Adrenal gland (tissue), 12 donors: Measurements from ENCODE around the gene SUOX. TPM values are rescaled to one million over a fixed set of nuclear protein-coding genes. Genes with fewer than 3 reads are reported as not detected.
A peak's percentile ranks its signal among the peaks of the same experiment; 100 is the strongest.
"Not testable (repeated sequence)": the region's sequence is repeated elsewhere in the genome, so short reads cannot be mapped to it uniquely, and the experiment has no call there.

Source experiments
- DNase-seq, 7 donors: peaks; one replicate each; pipeline ENCODE4 v3.0.0-alpha.2; 2019 to 2020
- H3K27ac ChIP-seq, 5 donors: fragments of 200-600 bp; sonication (generic) in 4 of 5; 1 replicate in 3 of 5; 2 replicates in 2 of 5; pipeline versions ENCODE4 v1.5.1 to v1.8.0; 2016 to 2020; ENCODE audit warnings: mild to moderate bottlenecking in 1 of 5
- H3K27me3 ChIP-seq: fragments of 200-600 bp; 2 replicates; pipeline ENCODE4 v1.8.0; 2021
- H3K36me3 ChIP-seq, 2 donors: fragments of 200-600 bp; replicated peaks in 1 of 2; 1 replicate in 1 of 2; 2 replicates in 1 of 2; pipeline versions ENCODE4 v1.5.1 to v1.8.0; 2018 to 2022
- H3K4me1 ChIP-seq, 2 donors: fragments of 200-600 bp; replicated peaks in 1 of 2; 1 replicate in 1 of 2; 2 replicates in 1 of 2; pipeline versions ENCODE4 v1.5.1 to v1.8.0; 2018 to 2021
- H3K4me3 ChIP-seq, 4 donors: fragments of 200-600 bp; sonication (generic) in 3 of 4; one replicate each; pipeline ENCODE4 v1.5.1; 2016 to 2018
- H3K9me3 ChIP-seq, 3 donors: fragments of 200-600 bp; sonication (generic) in 1 of 3; replicated peaks in 1 of 3; 1 replicate in 2 of 3; 2 replicates in 1 of 3; pipeline versions ENCODE4 v1.5.1 to v1.8.0; 2016 to 2021
- POLR2A ChIP-seq, 2 donors: fragments of 450-650 bp; IDR thresholded peaks; one replicate each; pipeline ENCODE4 v1.6.1; 2017; ENCODE audit warnings: antibody characterized with exemption in 2 of 2, mild to moderate bottlenecking in 2 of 2, moderate library complexity in 1 of 2
- WGBS, 4 donors: extraction: QIAGEN DNeasy Blood & Tissue Kit in 2 of 4; methylation state at CpG; one replicate each; pipeline versions ENCODE4 v1.1.5 to v1.1.7; 2013 to 2017; 5-methylcytosine and 5-hydroxymethylcytosine counted together
- intact Hi-C, 2 donors: fragments of 100-400 bp; cut with DNase I; formaldehyde crosslinking; loops; one replicate each; pipeline versions ENCODE4 v1.14.1 to v1.15.0; 2022 to 2023
- polyA plus RNA-seq, 3 donors: library from polyadenylated mRNA; stranded (reverse); fragments of 200-250 nt in 2 of 3; fragments of 350-450 nt in 1 of 3; fragmentation: Illumina TruSeq in 1 of 3; extraction: RNeasy Lipid Tissue Mini Kit (QIAGEN cat#74804) in 1 of 3; gene quantifications; one replicate each; pipeline ENCODE4 v1.2.3, GENCODE V29; 2013 to 2014
- total RNA-seq, 9 donors: library from RNA; depleted of rRNA in 4 of 9; stranded (reverse); fragments of >200 nt in 4 of 9; fragments of 120-200 nt in 1 of 9; fragmentation: NEBNext Ultra II Directional in 1 of 9; extraction: Animal tissue kit (Norgen Biotek cat#: 25700) in 1 of 9; gene quantifications; one replicate each; pipeline versions ENCODE4 v1.1.0 to v1.2.4, GENCODE V29; 2013 to 2023
- TF ChIP-seq, protein P1 (sequence below), 6 experiments: fragments of 450-650 bp in 4 of 6; fragments of 200-600 bp in 2 of 6; sonication (generic) in 1 of 6; IDR thresholded peaks; 1 replicate in 5 of 6; 2 replicates in 1 of 6; pipeline versions ENCODE4 v1.5.1 to v1.8.0; 2016 to 2021; ENCODE audit warnings: antibody characterized with exemption in 6 of 6, mild to moderate bottlenecking in 2 of 6, moderate library complexity in 1 of 6
- donor health status: healthy with polysubstance abuse.
- donor health status: Bipolar disorder and iron deficiency.
- donor health status: DM: yes; HTN: yes; CAD: no.
- donor health status: DM: no; HTN: no; CAD: no.
- donor health status: DM: no; HTN: no; CAD: no.
- donor health status: DM: yes; HTN: yes; CAD: no.

Gene SUOX
- total and polyA plus RNA-seq, 12 donors = 27.7 to 72.6 (median 55.5) TPM

DNA sequence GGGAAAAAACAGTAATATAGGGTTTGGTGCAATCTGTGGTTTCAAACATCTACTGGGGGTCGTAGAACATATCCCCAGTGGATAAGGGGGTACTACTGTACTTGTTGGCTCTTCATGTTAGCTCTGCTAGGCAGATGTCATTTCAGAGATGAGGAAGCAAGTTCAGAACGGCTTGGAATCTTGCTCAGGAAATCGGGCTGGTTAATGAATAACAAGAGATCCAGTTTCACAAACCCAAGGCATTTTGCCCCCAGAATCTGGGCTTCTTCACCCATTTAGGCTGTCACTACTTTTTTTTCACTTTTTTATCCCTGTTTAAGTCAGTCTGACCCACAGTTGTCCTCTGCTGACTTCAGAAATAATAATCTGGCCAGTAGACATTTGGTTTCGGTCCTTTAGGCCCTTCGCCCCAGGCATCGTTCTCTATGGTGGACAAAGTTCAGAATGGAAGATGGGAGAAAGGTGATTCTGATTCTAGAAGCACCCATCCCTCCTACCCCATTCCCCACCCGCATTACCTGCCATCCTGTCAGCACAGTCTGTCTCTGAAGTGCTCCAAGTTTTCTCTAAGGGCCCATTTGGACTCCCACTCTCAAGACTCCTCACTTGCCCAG is 4.5 kb downstream of the SUOX start:
- 70 to 91% (median 88%) methylated on average over 7 of the region's 7 CpGs for WGBS, 4 donors

DNA sequence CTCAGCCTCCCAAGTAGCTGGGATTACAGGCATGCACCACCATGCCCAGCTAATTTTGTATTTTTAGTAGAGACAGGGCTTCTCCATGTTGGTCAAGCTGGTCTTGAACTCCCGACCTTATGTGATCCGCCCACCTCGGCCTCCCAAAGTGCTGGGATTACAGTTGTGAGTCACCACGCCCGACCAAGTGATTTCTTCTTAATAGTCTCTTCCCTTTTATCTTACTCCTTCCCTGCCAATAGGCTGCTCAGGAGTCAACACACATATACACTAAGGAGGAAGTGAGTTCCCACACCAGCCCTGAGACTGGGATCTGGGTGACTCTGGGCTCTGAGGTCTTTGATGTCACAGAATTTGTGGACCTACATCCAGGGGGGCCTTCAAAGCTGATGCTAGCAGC is 6.3 kb downstream of the SUOX start:
- H3K27me3 ChIP-seq, H3K4me3 ChIP-seq: not testable (repeated sequence)
- 68 to 87% (median 71%) methylated on average over 5 of the region's 5 CpGs for WGBS, 4 donors

More for the DNA sequence above, 4.5 kb downstream of the SUOX start:
- TF ChIP-seq, protein P1, sequence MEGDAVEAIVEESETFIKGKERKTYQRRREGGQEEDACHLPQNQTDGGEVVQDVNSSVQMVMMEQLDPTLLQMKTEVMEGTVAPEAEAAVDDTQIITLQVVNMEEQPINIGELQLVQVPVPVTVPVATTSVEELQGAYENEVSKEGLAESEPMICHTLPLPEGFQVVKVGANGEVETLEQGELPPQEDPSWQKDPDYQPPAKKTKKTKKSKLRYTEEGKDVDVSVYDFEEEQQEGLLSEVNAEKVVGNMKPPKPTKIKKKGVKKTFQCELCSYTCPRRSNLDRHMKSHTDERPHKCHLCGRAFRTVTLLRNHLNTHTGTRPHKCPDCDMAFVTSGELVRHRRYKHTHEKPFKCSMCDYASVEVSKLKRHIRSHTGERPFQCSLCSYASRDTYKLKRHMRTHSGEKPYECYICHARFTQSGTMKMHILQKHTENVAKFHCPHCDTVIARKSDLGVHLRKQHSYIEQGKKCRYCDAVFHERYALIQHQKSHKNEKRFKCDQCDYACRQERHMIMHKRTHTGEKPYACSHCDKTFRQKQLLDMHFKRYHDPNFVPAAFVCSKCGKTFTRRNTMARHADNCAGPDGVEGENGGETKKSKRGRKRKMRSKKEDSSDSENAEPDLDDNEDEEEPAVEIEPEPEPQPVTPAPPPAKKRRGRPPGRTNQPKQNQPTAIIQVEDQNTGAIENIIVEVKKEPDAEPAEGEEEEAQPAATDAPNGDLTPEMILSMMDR (IDR thresholded peaks at IDR 0.05) = no peak
- TF ChIP-seq POLR2A (IDR thresholded peaks at IDR 0.05) = no peak
- Histone ChIP-seq H3K36me3 (peaks cover 0 to 24% of the 10 kb centered on the region in 2 donors), H3K4me1 (peaks cover 10 to 13% of the 10 kb centered on the region in 2 donors), H3K9me3 (no peaks in the 10 kb centered on the region), H3K27me3 (no peaks in the 10 kb centered on the region), H3K4me3 (no peak overlapping the region), H3K27ac (no peak overlapping the region)
- intact Hi-C loops = no loop called here
- no peak for DNase-seq

DNA sequence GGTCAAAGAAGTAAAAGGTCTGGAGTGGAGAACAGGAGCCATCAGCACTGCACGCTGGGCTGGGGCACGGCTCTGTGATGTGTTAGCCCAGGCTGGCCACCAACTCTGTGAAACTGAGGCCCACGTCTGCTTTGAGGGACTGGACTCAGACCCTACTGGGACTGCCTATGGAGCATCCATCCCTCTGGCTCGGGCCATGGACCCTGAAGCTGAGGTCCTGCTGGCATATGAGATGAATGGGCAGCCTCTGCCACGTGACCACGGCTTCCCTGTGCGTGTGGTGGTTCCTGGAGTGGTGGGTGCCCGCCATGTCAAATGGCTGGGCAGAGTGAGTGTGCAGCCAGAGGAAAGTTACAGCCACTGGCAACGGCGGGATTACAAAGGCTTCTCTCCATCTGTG is 7.1 kb downstream of the SUOX start:
- Histone ChIP-seq H3K4me3 (no peak overlapping the region), H3K9me3 (no peaks in the 10 kb centered on the region), H3K36me3 (peaks cover 0 to 24% of the 10 kb centered on the region in 2 donors), H3K27me3 (no peaks in the 10 kb centered on the region), H3K4me1 (peaks cover 6 to 13% of the 10 kb centered on the region in 2 donors), H3K27ac (no peak overlapping the region)
- WGBS, 4 donors = 92 to 98% (median 95%) methylated on average over 8 to 10 of the region's 10 CpGs
- TF ChIP-seq POLR2A (IDR thresholded peaks at IDR 0.05) = no peak
- TF ChIP-seq, protein P1 (IDR thresholded peaks at IDR 0.05) = no peak
- intact Hi-C loops = no loop called here
- no peak for DNase-seq

More for the DNA sequence above, 6.3 kb downstream of the SUOX start:
- DNase-seq, intact Hi-C loops, H3K4me1 ChIP-seq, H3K9me3 ChIP-seq, H3K27ac ChIP-seq: not testable (repeated sequence)
- peaks cover 0 to 24% of the 10 kb centered on the region in 2 donors for H3K36me3 ChIP-seq

DNA sequence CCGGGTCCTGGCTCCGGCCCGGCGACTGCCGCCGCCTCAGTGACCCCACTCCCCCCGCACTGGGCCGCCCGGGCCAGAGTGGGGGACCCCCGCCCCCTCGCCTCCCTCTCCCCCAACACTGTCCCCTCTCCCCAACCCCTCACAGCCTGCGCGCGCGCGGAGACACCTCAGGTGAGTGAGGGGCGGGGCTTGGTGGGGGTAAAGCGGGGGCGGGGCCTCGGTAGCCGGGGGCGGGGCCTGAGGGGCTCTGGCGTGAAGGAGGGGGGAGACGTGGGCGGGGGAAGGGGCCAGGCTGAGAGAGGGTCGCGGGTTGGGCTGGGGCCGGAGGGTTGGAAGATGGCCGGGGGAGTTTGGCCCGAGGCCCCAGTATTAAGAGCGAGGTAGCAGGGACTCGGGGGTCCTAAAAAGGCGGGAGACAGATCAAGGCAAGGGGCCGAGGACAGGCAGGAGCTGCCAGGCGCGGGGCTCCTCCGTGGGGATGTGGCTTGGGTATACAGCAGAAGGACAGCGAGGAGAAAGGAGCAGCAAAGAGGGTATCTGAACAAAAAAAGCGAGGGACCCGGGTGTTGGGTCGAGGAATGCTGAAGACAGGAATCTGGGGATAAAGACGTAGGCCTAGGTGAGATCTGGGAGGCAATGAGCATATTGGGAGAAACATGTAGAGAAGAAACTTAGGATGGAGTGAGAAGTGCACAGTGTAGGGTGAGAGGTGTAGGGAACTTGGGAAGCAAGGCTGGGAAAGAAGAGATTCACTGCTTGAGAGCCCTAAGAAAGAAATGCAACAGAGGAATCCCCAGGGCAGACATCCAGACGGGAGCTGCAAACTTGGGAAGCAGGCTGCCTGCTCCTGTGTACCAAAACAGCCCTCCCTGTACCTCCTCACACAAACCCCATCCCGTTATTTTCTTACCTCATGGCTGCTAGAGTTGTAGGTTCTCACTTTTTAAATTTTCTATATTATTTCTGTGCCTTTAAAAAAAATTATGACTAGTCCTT is 10.8 kb downstream of the SUOX start:
- intact Hi-C loops = no loop called here
- WGBS, 4 donors = 1 to 4% (median 2%) methylated on average over 17 to 44 of the region's 44 CpGs
- peaks cover 0 to 22% of the 10 kb centered on the region in 2 donors for H3K36me3 ChIP-seq
- peak overlapping the region; percentile 31 to 99 (median 84) for H3K27ac ChIP-seq
- peaks cover 6 to 25% of the 10 kb centered on the region in 2 donors for H3K4me1 ChIP-seq
- TF ChIP-seq, protein P1 (IDR thresholded peaks at IDR 0.05) = no peak
- TF ChIP-seq POLR2A (IDR thresholded peaks at IDR 0.05) = no peak
- H3K9me3 ChIP-seq = no peaks in the 10 kb centered on the region
- peak in 6 of 7 donors; percentile 28 to 67 (median 46) for DNase-seq
- H3K4me3 ChIP-seq = peak overlapping the region in 3 of 4 donors; percentile 5 to 99 (median 96)
- no peaks in the 10 kb centered on the region for H3K27me3 ChIP-seq
